Transverse colon (tissue), 4 donors: ENCODE measurements around the gene NPEPL1.

Source experiments
- POLR2A ChIP-seq: fragments of 450-650 bp; IDR thresholded peaks from one replicate; pipeline ENCODE4 v1.6.1; 2016; ENCODE audit warnings: antibody characterized with exemption, mild to moderate bottlenecking, moderate library complexity
- POLR2AphosphoS5 ChIP-seq, 3 donors: sonication (generic); formaldehyde crosslinking; IDR thresholded peaks; one replicate each; pipeline ENCODE4 v1.6.1; 2016; ENCODE audit warnings: antibody characterized with exemption in 3 of 3
- TF ChIP-seq, protein P1 (sequence below), 5 experiments: fragments of 200-600 bp in 3 of 5; fragments of 450-650 bp in 2 of 5; sonication (generic) in 3 of 5; IDR thresholded peaks; 1 replicate in 2 of 5; 2 replicates in 3 of 5; pipeline ENCODE4 v1.5.1; 2016 to 2017; ENCODE audit warnings: antibody characterized with exemption in 5 of 5, inconsistent platforms in 3 of 5, mild to moderate bottlenecking in 2 of 5, moderate library complexity in 1 of 5

DNA sequence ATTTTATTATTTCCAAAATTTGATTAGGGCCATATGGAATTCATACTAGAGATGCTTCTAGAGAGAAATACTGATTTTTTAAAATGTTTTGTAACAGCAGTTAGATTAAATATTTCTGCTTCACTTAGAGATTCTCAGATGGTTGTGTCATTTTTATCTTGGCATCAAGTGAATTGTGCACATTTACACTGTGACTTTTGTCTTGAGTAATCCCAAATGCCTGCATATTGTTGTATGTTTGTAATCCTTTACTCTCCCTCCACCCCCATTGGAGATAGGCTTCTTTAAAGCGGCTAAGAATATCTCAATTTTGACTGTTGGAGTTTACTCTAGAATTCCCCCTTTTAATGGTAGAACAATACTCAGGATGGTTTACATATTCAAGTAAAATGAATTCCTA, 22.5 kb upstream of the NPEPL1 start:
- TF ChIP-seq POLR2A (no peak), POLR2AphosphoS5 (IDR thresholded peaks at IDR 0.05) (no peak)
- TF ChIP-seq, protein P1, sequence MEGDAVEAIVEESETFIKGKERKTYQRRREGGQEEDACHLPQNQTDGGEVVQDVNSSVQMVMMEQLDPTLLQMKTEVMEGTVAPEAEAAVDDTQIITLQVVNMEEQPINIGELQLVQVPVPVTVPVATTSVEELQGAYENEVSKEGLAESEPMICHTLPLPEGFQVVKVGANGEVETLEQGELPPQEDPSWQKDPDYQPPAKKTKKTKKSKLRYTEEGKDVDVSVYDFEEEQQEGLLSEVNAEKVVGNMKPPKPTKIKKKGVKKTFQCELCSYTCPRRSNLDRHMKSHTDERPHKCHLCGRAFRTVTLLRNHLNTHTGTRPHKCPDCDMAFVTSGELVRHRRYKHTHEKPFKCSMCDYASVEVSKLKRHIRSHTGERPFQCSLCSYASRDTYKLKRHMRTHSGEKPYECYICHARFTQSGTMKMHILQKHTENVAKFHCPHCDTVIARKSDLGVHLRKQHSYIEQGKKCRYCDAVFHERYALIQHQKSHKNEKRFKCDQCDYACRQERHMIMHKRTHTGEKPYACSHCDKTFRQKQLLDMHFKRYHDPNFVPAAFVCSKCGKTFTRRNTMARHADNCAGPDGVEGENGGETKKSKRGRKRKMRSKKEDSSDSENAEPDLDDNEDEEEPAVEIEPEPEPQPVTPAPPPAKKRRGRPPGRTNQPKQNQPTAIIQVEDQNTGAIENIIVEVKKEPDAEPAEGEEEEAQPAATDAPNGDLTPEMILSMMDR (IDR thresholded peaks at IDR 0.05): no peak
